Caco-2 (cell line): ENCODE measurements around the gene TCF12. TPM values are rescaled to one million over a fixed set of nuclear protein-coding genes. Genes with fewer than 3 reads are reported as not detected.

Experiments
- BruUV-seq: library from RNA; stranded (reverse); fragments of 400-500 nt; replicated peaks from 2 replicates; lab custom pipeline; 2021; lab: Mats Ljungman, UMichigan
- CTCF ChIA-PET: fragments of 300-600 bp; sonication (Branson Sonifier 250); formaldehyde crosslinking; loops from one replicate; lab custom pipeline; 2022; ENCODE audit warnings: antibody characterized with exemption; lab: Charles Lee
- POLR2A ChIA-PET: fragments of 300-600 bp; sonication (Branson Sonifier 250); formaldehyde crosslinking; loops from one replicate; lab custom pipeline; 2022; ENCODE audit warnings: antibody characterized with exemption; lab: Charles Lee
- DNase-seq, 2 experiments: peaks; one replicate each; pipeline versions ENCODE4 v3.0.0 to v3.0.0-alpha.2; 2020 to 2022
- H3K27me3 ChIP-seq: replicated peaks from 2 replicates; pipeline ENCODE4 v1.6.0; 2011; ENCODE audit warnings: low read length; ENCODE audit not compliant: control insufficient read depth, insufficient read depth
- H3K36me3 ChIP-seq: 2 replicates; pipeline ENCODE4 v1.5.1; 2011; ENCODE audit warnings: low read length; ENCODE audit not compliant: control insufficient read depth, insufficient read depth
- H3K4me1 ChIP-seq: fragments of 250-450 bp; sonication (Bioruptor Pico); 2 replicates; pipeline ENCODE4 v1.5.1; 2020; ENCODE audit warnings: mild to moderate bottlenecking
- H3K4me3 ChIP-seq: 2 replicates; pipeline ENCODE4 v1.5.1; 2011; ENCODE audit warnings: low read depth, mild to moderate bottlenecking, control low read depth, low read length
- H3K9me3 ChIP-seq: fragments of 250-450 bp; sonication (Bioruptor Pico); 2 replicates; pipeline ENCODE4 v1.5.1; 2020; ENCODE audit warnings: mild to moderate bottlenecking, moderate library complexity
- H3K27ac Mint-ChIP-seq: one replicate; pipeline ENCODE4 v1.8.0; 2022; ENCODE audit warnings: mixed read lengths; ENCODE audit not compliant: unreplicated experiment
- H3K27me3 Mint-ChIP-seq: one replicate; pipeline ENCODE4 v1.8.0; 2022; ENCODE audit warnings: mixed read lengths; ENCODE audit not compliant: insufficient read depth, unreplicated experiment
- H3K36me3 Mint-ChIP-seq: one replicate; pipeline ENCODE4 v1.8.0; 2022; ENCODE audit warnings: mild to moderate bottlenecking, mixed read lengths; ENCODE audit not compliant: insufficient read depth, unreplicated experiment
- H3K4me1 Mint-ChIP-seq: one replicate; pipeline ENCODE4 v1.8.0; 2022; ENCODE audit warnings: low read depth, mixed read lengths; ENCODE audit not compliant: unreplicated experiment
- H3K4me3 Mint-ChIP-seq: one replicate; pipeline ENCODE4 v1.8.0; 2022; ENCODE audit warnings: mild to moderate bottlenecking, moderate library complexity, mixed read lengths; ENCODE audit not compliant: unreplicated experiment
- H3K9me3 Mint-ChIP-seq: one replicate; pipeline ENCODE4 v1.8.0; 2022; ENCODE audit warnings: mixed read lengths; ENCODE audit not compliant: unreplicated experiment
- intact Hi-C: fragments of 100-400 bp; cut with micrococcal nuclease; formaldehyde crosslinking; loops from one replicate; pipeline ENCODE4 v1.10.0; 2022; ENCODE audit not compliant: unreplicated experiment
- total RNA-seq: library from RNA; stranded (reverse); gene quantifications from 2 replicates; pipeline ENCODE4 v1.2.3, GENCODE V29; 2022
- TF ChIP-seq, protein P1 (sequence below), 2 experiments: fragments of 200-600 bp in 1 of 2; IDR thresholded peaks; 1 replicate in 1 of 2; 2 replicates in 1 of 2; pipeline versions ENCODE4 v1.5.1 to v1.8.0; 2011 to 2022; ENCODE audit warnings: antibody characterized with exemption in 1 of 2, control low read depth in 1 of 2, inconsistent platforms in 1 of 2, low read depth in 1 of 2, low read length in 1 of 2, mild to moderate bottlenecking in 1 of 2, moderate library complexity in 1 of 2; ENCODE audit not compliant: insufficient read depth in 1 of 2, severe bottlenecking in 1 of 2, unreplicated experiment in 1 of 2

Gene TCF12
- total RNA-seq, 1 experiment from 2014 or later: 64.4 TPM

DNA sequence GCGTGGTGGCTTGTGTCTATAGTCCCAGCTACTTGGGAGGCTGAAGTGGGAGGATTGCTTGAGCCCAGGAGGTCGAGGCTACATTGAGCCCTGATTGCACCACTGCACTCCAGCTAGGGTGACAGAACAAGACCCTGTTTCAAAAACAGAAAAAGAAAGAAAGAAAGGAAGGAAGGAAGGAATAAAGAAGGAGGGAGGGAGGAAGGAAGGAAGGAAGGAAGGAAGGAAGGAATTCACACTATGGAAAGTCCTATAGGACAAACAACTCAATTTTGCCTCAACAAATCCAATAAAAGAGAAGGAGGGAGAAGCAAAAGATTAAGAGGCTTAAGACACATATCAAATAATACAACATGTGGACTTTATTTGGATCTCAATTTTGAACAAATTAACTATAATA is 16.5 kb upstream of the TCF12 start:
- Histone ChIP-seq H3K27me3 (no peaks in the 10 kb centered on the region), H3K9me3 (no peaks in the 10 kb centered on the region), H3K4me1 (no peaks in the 10 kb centered on the region), H3K4me3 (no peak overlapping the region), H3K36me3 (no peaks in the 10 kb centered on the region)
- BruUV-seq: no TSS peak
- no peak for DNase-seq
- Mint-ChIP-seq H3K9me3 (no peaks in the 10 kb centered on the region), H3K4me1 (no peaks in the 10 kb centered on the region), H3K27ac (no peak overlapping the region), H3K36me3 (no peaks in the 10 kb centered on the region), H3K27me3 (peaks cover 3% of the 10 kb centered on the region), H3K4me3 (no peak overlapping the region)
- TF ChIP-seq, protein P1, sequence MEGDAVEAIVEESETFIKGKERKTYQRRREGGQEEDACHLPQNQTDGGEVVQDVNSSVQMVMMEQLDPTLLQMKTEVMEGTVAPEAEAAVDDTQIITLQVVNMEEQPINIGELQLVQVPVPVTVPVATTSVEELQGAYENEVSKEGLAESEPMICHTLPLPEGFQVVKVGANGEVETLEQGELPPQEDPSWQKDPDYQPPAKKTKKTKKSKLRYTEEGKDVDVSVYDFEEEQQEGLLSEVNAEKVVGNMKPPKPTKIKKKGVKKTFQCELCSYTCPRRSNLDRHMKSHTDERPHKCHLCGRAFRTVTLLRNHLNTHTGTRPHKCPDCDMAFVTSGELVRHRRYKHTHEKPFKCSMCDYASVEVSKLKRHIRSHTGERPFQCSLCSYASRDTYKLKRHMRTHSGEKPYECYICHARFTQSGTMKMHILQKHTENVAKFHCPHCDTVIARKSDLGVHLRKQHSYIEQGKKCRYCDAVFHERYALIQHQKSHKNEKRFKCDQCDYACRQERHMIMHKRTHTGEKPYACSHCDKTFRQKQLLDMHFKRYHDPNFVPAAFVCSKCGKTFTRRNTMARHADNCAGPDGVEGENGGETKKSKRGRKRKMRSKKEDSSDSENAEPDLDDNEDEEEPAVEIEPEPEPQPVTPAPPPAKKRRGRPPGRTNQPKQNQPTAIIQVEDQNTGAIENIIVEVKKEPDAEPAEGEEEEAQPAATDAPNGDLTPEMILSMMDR (IDR thresholded peaks at IDR 0.05; ENCODE audit: insufficient read depth in 1 of 2, low read depth in 1 of 2, low read length in 1 of 2, severe bottlenecking in 1 of 2, unreplicated experiment in 1 of 2): no peak
- intact Hi-C loops: no loop called here
- POLR2A ChIA-PET: interaction anchor here (0.6 kb wide), 1 partner anchor 168 kb away, joined by 3 read pairs; no protein-coding TSS in a partner anchor
- CTCF ChIA-PET: no interaction called here

DNA sequence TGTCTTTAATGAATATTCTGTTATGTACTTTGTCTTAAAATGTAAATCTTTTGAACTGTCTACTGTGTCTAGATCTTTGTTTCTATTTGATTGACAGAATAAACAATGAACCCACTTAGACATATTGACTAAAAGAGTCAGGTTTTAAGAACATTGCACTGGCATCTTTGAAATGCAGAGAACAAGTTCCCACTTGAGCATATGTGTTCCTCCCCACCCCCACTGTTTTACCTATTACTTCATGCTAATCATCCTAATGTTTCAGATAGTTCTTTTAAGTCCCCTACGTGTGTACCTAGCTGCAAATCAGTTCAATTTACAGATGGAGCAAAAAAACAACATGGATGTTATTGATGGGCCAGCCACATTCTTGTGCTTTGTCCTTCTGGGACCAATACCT is 11.7 kb upstream of the TCF12 start:
- ChIA-PET POLR2A (no interaction called here), CTCF (no interaction called here)
- DNase-seq: no peak
- intact Hi-C loops: no loop called here
- no peaks in the 10 kb centered on the region for H3K36me3 ChIP-seq
- no peak overlapping the region for H3K4me3 ChIP-seq
- H3K27ac Mint-ChIP-seq: no peak overlapping the region
- TF ChIP-seq, protein P1 (IDR thresholded peaks at IDR 0.05; ENCODE audit: insufficient read depth in 1 of 2, low read depth in 1 of 2, low read length in 1 of 2, severe bottlenecking in 1 of 2, unreplicated experiment in 1 of 2): no peak
- H3K4me1 Mint-ChIP-seq: no peaks in the 10 kb centered on the region
- H3K36me3 Mint-ChIP-seq: no peaks in the 10 kb centered on the region
- BruUV-seq: no TSS peak
- peaks cover 3% of the 10 kb centered on the region for H3K27me3 Mint-ChIP-seq
- H3K27me3 ChIP-seq: no peaks in the 10 kb centered on the region
- no peak overlapping the region for H3K4me3 Mint-ChIP-seq
- no peaks in the 10 kb centered on the region for H3K9me3 Mint-ChIP-seq
- no peaks in the 10 kb centered on the region for H3K9me3 ChIP-seq
- H3K4me1 ChIP-seq: no peaks in the 10 kb centered on the region

DNA sequence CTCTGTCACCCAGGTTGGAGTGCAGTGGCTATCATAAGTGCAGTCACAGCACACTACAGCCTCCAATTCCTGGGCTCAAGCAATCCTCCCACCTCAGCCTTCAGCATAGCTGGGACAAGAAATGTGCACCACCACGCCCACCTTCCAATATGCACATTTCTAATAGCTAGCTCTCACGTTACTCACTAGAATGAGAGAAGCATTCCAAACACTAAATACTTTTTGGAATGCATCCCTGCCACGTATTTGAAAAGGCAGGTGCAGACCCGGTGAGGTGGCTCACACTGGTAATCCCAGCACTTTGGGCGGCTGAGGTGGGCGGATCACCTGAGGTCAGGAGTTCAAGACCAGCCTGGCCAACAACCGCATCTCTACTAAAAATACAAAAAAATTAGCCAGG is 7.6 kb upstream of the TCF12 start:
- Histone ChIP-seq H3K4me1 (no peaks in the 10 kb centered on the region), H3K9me3 (no peaks in the 10 kb centered on the region), H3K27me3 (no peaks in the 10 kb centered on the region), H3K4me3 (no peak overlapping the region), H3K36me3 (no peaks in the 10 kb centered on the region)
- Mint-ChIP-seq H3K4me1 (no peaks in the 10 kb centered on the region), H3K9me3 (no peaks in the 10 kb centered on the region), H3K4me3 (no peak overlapping the region), H3K36me3 (no peaks in the 10 kb centered on the region), H3K27ac (no peak overlapping the region), H3K27me3 (peaks cover 2% of the 10 kb centered on the region)
- TF ChIP-seq, protein P1 (IDR thresholded peaks at IDR 0.05; ENCODE audit: insufficient read depth in 1 of 2, low read depth in 1 of 2, low read length in 1 of 2, severe bottlenecking in 1 of 2, unreplicated experiment in 1 of 2): no peak
- CTCF ChIA-PET: no interaction called here
- POLR2A ChIA-PET: no interaction called here
- intact Hi-C loops: no loop called here
- no peak for DNase-seq
- no TSS peak for BruUV-seq
